Activated CD8-positive, alpha-beta T cell treated with anti-CD3 and anti-CD28 coated beads, Interleukin-2, amount 10 ng/mL, durations not matched to agents 7 days and 5 days (primary cell): ENCODE data around the gene SHISAL1. TPM values are rescaled to one million over a fixed set of nuclear protein-coding genes. Genes with fewer than 3 reads are reported as not detected.
A peak's percentile ranks its signal among the peaks of the same experiment; 100 is the strongest.
"Not testable (repeated sequence)": the region's sequence is repeated elsewhere in the genome, so short reads cannot be mapped to it uniquely, and the experiment has no call there.

ENCODE experiments used
- ATAC-seq: fragments of 150-1000 bp; cut with Tn5 transposase; one replicate; pipeline ENCODE4 v1.10.0; 2021; ENCODE audit warnings: moderate library complexity
- CTCF ChIA-PET: fragments of 350-600 bp; sonication (Branson Sonifier 250); formaldehyde crosslinking; loops from one replicate; lab custom pipeline; 2021; ENCODE audit warnings: antibody characterized with exemption; lab: Charles Lee
- POLR2A ChIA-PET: fragments of 350-600 bp; sonication (Branson Sonifier 250); formaldehyde crosslinking; loops from one replicate; lab custom pipeline; 2021; ENCODE audit warnings: antibody characterized with exemption; lab: Charles Lee
- DNase-seq: peaks from one replicate; pipeline ENCODE4 v3.0.0-alpha.2; 2020
- H3K27ac Mint-ChIP-seq: one replicate; pipeline ENCODE4 v1.8.0; 2021; ENCODE audit warnings: mild to moderate bottlenecking, mixed read lengths
- H3K27me3 Mint-ChIP-seq: one replicate; pipeline ENCODE4 v1.8.0; 2021; ENCODE audit warnings: low read depth, mixed read lengths
- H3K36me3 Mint-ChIP-seq: one replicate; pipeline ENCODE4 v1.8.0; 2021; ENCODE audit warnings: low read depth, mixed read lengths
- H3K4me1 Mint-ChIP-seq: one replicate; pipeline ENCODE4 v1.8.0; 2021; ENCODE audit warnings: low read depth, mixed read lengths
- H3K4me3 Mint-ChIP-seq: one replicate; pipeline ENCODE4 v1.8.0; 2021; ENCODE audit warnings: mild to moderate bottlenecking, mixed read lengths
- H3K9me3 Mint-ChIP-seq: one replicate; pipeline ENCODE4 v1.8.0; 2022; ENCODE audit warnings: mixed read lengths; ENCODE audit not compliant: insufficient read depth
- total RNA-seq, 2 experiments: library from RNA; stranded (reverse); gene quantifications; one replicate each; pipeline ENCODE4 v1.2.3, GENCODE V29; 2021

Gene SHISAL1
- total RNA-seq, 2 experiments from 2014 or later: not detected

- H3K27ac Mint-ChIP-seq: no peak overlapping the region
- peaks cover 42% of the 10 kb centered on the region for H3K27me3 Mint-ChIP-seq
- ATAC-seq (no peak), DNase-seq (no peak)
- H3K36me3 Mint-ChIP-seq: no peaks in the 10 kb centered on the region
- H3K9me3 Mint-ChIP-seq: no peaks in the 10 kb centered on the region
- CTCF ChIA-PET: interaction anchor here (0.8 kb wide), 1 partner anchor 231 kb away, joined by 3 read pairs; no protein-coding TSS in a partner anchor
- no peak overlapping the region for H3K4me3 Mint-ChIP-seq
- POLR2A ChIA-PET: no interaction called here
- H3K4me1 Mint-ChIP-seq: peaks cover 25% of the 10 kb centered on the region
Measured at GRCh38 chr22:44331881-44332714, 19.3 kb upstream of the SHISAL1 start.

GRCh38 chr22:44330744-44331660 is 18.3 kb upstream of the SHISAL1 start:
- H3K9me3 Mint-ChIP-seq: no peaks in the 10 kb centered on the region
- no peaks in the 10 kb centered on the region for H3K36me3 Mint-ChIP-seq
- DNase-seq (no peak), ATAC-seq (no peak)
- no peak overlapping the region for H3K4me3 Mint-ChIP-seq
- H3K27me3 Mint-ChIP-seq: peaks cover 53% of the 10 kb centered on the region
- ChIA-PET CTCF (no interaction called here), POLR2A (no interaction called here)
- no peak overlapping the region for H3K27ac Mint-ChIP-seq
- peaks cover 30% of the 10 kb centered on the region for H3K4me1 Mint-ChIP-seq

- H3K4me3 Mint-ChIP-seq: no peak overlapping the region
- DNase-seq (no peak), ATAC-seq (peak; percentile 18)
- peaks cover 59% of the 10 kb centered on the region for H3K27me3 Mint-ChIP-seq
- POLR2A ChIA-PET: no interaction called here
- no peaks in the 10 kb centered on the region for H3K9me3 Mint-ChIP-seq
- CTCF ChIA-PET: no interaction called here
- no peak overlapping the region for H3K27ac Mint-ChIP-seq
- H3K36me3 Mint-ChIP-seq: no peaks in the 10 kb centered on the region
- peaks cover 36% of the 10 kb centered on the region for H3K4me1 Mint-ChIP-seq
Measured at GRCh38 chr22:44330188-44330743, 17.5 kb upstream of the SHISAL1 start.

- H3K9me3 Mint-ChIP-seq: no peaks in the 10 kb centered on the region
- no peaks in the 10 kb centered on the region for H3K36me3 Mint-ChIP-seq
- peaks cover 36% of the 10 kb centered on the region for H3K4me1 Mint-ChIP-seq
- DNase-seq (peak; percentile 64), ATAC-seq (peak; percentile 57)
- H3K27ac Mint-ChIP-seq: no peak overlapping the region
- ChIA-PET CTCF (interaction anchor here (1.4 kb wide), 1 partner anchor 13 kb away, joined by 3 read pairs; no protein-coding TSS in a partner anchor), POLR2A (interaction anchor here (1.0 kb wide), 1 partner anchor 148 kb away, joined by 4 read pairs; the partner anchor contains the start of gene PARVG)
- peaks cover 61% of the 10 kb centered on the region for H3K27me3 Mint-ChIP-seq
- no peak overlapping the region for H3K4me3 Mint-ChIP-seq
Measured at GRCh38 chr22:44329179-44329796, 16.5 kb upstream of the SHISAL1 start.

GRCh38 chr22:44328762-44329161 is 16.0 kb upstream of the SHISAL1 start:
- ChIA-PET CTCF (interaction anchor here (1.4 kb wide), 1 partner anchor 12 kb away, joined by 3 read pairs; no protein-coding TSS in a partner anchor), POLR2A (interaction anchor here (1.0 kb wide), 1 partner anchor 148 kb away, joined by 4 read pairs; the partner anchor contains the start of gene PARVG)
- H3K27me3 Mint-ChIP-seq: peaks cover 65% of the 10 kb centered on the region
- H3K36me3 Mint-ChIP-seq: no peaks in the 10 kb centered on the region
- no peaks in the 10 kb centered on the region for H3K9me3 Mint-ChIP-seq
- no peak overlapping the region for H3K4me3 Mint-ChIP-seq
- H3K4me1 Mint-ChIP-seq: peaks cover 36% of the 10 kb centered on the region
- no peak for ATAC-seq
- H3K27ac Mint-ChIP-seq: no peak overlapping the region
- DNase-seq: no peak

- ATAC-seq (no peak), DNase-seq (no peak)
- ChIA-PET POLR2A (no interaction called here), CTCF (interaction anchor here (1.4 kb wide), 1 partner anchor 12 kb away, joined by 3 read pairs; no protein-coding TSS in a partner anchor)
- H3K4me1 Mint-ChIP-seq: peaks cover 36% of the 10 kb centered on the region
- no peaks in the 10 kb centered on the region for H3K36me3 Mint-ChIP-seq
- H3K27ac Mint-ChIP-seq: no peak overlapping the region
- H3K9me3 Mint-ChIP-seq: no peaks in the 10 kb centered on the region
- peaks cover 69% of the 10 kb centered on the region for H3K27me3 Mint-ChIP-seq
- no peak overlapping the region for H3K4me3 Mint-ChIP-seq
Measured at GRCh38 chr22:44328326-44328725, 15.6 kb upstream of the SHISAL1 start.

GRCh38 chr22:44326491-44326885 is 13.7 kb upstream of the SHISAL1 start:
- ChIA-PET POLR2A (no interaction called here), CTCF (interaction anchor here (1.0 kb wide), 1 partner anchor 299 kb away, joined by 3 read pairs; no protein-coding TSS in a partner anchor)
- no peaks in the 10 kb centered on the region for H3K9me3 Mint-ChIP-seq
- H3K4me3 Mint-ChIP-seq: peak overlapping the region; percentile 59
- peaks cover 31% of the 10 kb centered on the region for H3K4me1 Mint-ChIP-seq
- DNase-seq: no peak
- no peaks in the 10 kb centered on the region for H3K36me3 Mint-ChIP-seq
- H3K27me3 Mint-ChIP-seq: peaks cover 62% of the 10 kb centered on the region
- H3K27ac Mint-ChIP-seq: no peak overlapping the region
- ATAC-seq: no peak

- peak overlapping the region; percentile 59 for H3K4me3 Mint-ChIP-seq
- no peaks in the 10 kb centered on the region for H3K36me3 Mint-ChIP-seq
- no peak for ATAC-seq
- peaks cover 31% of the 10 kb centered on the region for H3K4me1 Mint-ChIP-seq
- no peaks in the 10 kb centered on the region for H3K9me3 Mint-ChIP-seq
- no peak for DNase-seq
- peaks cover 61% of the 10 kb centered on the region for H3K27me3 Mint-ChIP-seq
- ChIA-PET POLR2A (no interaction called here), CTCF (interaction anchor here (0.6 to 1.0 kb wide), 2 partner anchors 14 to 300 kb away, joined by 3 to 6 read pairs; no protein-coding TSS in a partner anchor)
- H3K27ac Mint-ChIP-seq: no peak overlapping the region
Measured at GRCh38 chr22:44325718-44326490, 13.2 kb upstream of the SHISAL1 start.

- not testable (repeated sequence) for H3K36me3 Mint-ChIP-seq, H3K27ac Mint-ChIP-seq
Measured at GRCh38 chr22:44323140-44323790, 10.5 kb upstream of the SHISAL1 start.

GRCh38 chr22:44319685-44320084 is 6.9 kb upstream of the SHISAL1 start:
- ATAC-seq: no peak
- Mint-ChIP-seq H3K4me3 (no peak overlapping the region), H3K27me3 (peaks cover 17% of the 10 kb centered on the region), H3K9me3 (no peaks in the 10 kb centered on the region), H3K4me1 (peaks cover 14% of the 10 kb centered on the region), H3K36me3 (no peaks in the 10 kb centered on the region), H3K27ac (no peak overlapping the region)
- ChIA-PET POLR2A (no interaction called here), CTCF (no interaction called here)
- DNase-seq: no peak

More at GRCh38 chr22:44323140-44323790, 10.5 kb upstream of the SHISAL1 start:
- ATAC-seq, DNase-seq, H3K4me3 Mint-ChIP-seq, H3K9me3 Mint-ChIP-seq, CTCF ChIA-PET, POLR2A ChIA-PET: not testable (repeated sequence)
- Mint-ChIP-seq H3K4me1 (peaks cover 11% of the 10 kb centered on the region), H3K27me3 (peaks cover 42% of the 10 kb centered on the region)
